SK-N-SH (cell line): ENCODE measurements around the gene TTC9B. TPM values are rescaled to one million over a fixed set of nuclear protein-coding genes. Genes with fewer than 3 reads are reported as not detected.

ENCODE experiments used
- CTCF ChIA-PET: fragments of 300-600, 350-600 bp; formaldehyde crosslinking; extraction: SDS; loops from one replicate; lab custom pipeline; 2021; lab: Yijun Ruan, JAX
- POLR2A ChIA-PET: fragments of 350-600 bp; sonication (Branson Sonifier 250); formaldehyde crosslinking; extraction: SDS; loops from one replicate; lab custom pipeline; 2020; ENCODE audit warnings: antibody characterized with exemption, inconsistent platforms; lab: Yijun Ruan, JAX
- DNase-seq: peaks from one replicate; pipeline ENCODE4 v3.0.0; 2012
- H2AFZ ChIP-seq: fragments of 200-600 bp; sonication (generic); 2 replicates; pipeline ENCODE4 v1.8.1; 2016; ENCODE audit warnings: antibody characterized with exemption, mild to moderate bottlenecking, low read depth
- H3F3A ChIP-seq: fragments of 200-600 bp; sonication (generic); replicated peaks from 2 replicates; pipeline ENCODE3; 2016; ENCODE audit warnings: antibody characterized with exemption, mild to moderate bottlenecking; ENCODE audit not compliant: insufficient read depth
- H3K27ac ChIP-seq, 2 experiments: fragments of 200-500 bp in 1 of 2; fragments of 200-600 bp in 1 of 2; sonication (Bioruptor generic) in 1 of 2; sonication (generic), shearing (Covaris generic) in 1 of 2; 2 replicates each; pipeline versions ENCODE4 v1.5.1 to v1.6.1; 2014 to 2016; ENCODE audit warnings: low read depth in 2 of 2, inconsistent platforms in 1 of 2, low read length in 1 of 2, mild to moderate bottlenecking in 1 of 2, mixed read lengths in 1 of 2
- H3K27me3 ChIP-seq: fragments of 200-600 bp; sonication (generic), shearing (Covaris generic); 2 replicates; pipeline ENCODE4 v1.6.1; 2016; ENCODE audit warnings: mixed run types; ENCODE audit not compliant: insufficient read depth
- H3K36me3 ChIP-seq, 2 experiments: fragments of 200-500 bp in 1 of 2; fragments of 200-600 bp in 1 of 2; sonication (Bioruptor generic) in 1 of 2; sonication (generic) in 1 of 2; replicated peaks in 1 of 2; 2 replicates each; pipeline versions ENCODE3 to v1.5.1; 2014 to 2016; ENCODE audit warnings: low read length in 1 of 2, mild to moderate bottlenecking in 1 of 2; ENCODE audit not compliant: insufficient read depth in 2 of 2, control insufficient read depth in 1 of 2
- H3K4me1 ChIP-seq, 2 experiments: fragments of 200-500 bp in 1 of 2; fragments of 200-600 bp in 1 of 2; sonication (Bioruptor generic) in 1 of 2; sonication (generic), shearing (Covaris generic) in 1 of 2; 2 replicates each; pipeline versions ENCODE4 v1.5.1 to v1.6.1; 2014 to 2016; ENCODE audit warnings: low read depth in 1 of 2, low read length in 1 of 2, mixed run types in 1 of 2; ENCODE audit not compliant: insufficient read depth in 2 of 2, control insufficient read depth in 1 of 2
- H3K4me2 ChIP-seq: fragments of 200-600 bp; sonication (generic), shearing (Covaris generic); 2 replicates; pipeline ENCODE4 v1.6.1; 2017; ENCODE audit warnings: mixed run types
- H3K4me3 ChIP-seq, 2 experiments: fragments of 200-500 bp in 1 of 2; fragments of 200-600 bp in 1 of 2; sonication (Bioruptor generic) in 1 of 2; sonication (generic), shearing (Covaris generic) in 1 of 2; 2 replicates each; pipeline versions ENCODE4 v1.5.1 to v1.8.1; 2014 to 2016; ENCODE audit warnings: low read depth in 2 of 2, inconsistent platforms in 1 of 2, low read length in 1 of 2, mild to moderate bottlenecking in 1 of 2, mixed read lengths in 1 of 2, moderate library complexity in 1 of 2
- H3K79me2 ChIP-seq: fragments of 200-600 bp; sonication (generic); 2 replicates; pipeline ENCODE4 v1.8.1; 2017; ENCODE audit warnings: mild to moderate bottlenecking; ENCODE audit not compliant: insufficient read depth
- H3K9ac ChIP-seq: fragments of 200-600 bp; sonication (generic); 2 replicates; pipeline ENCODE4 v1.6.1; 2017; ENCODE audit warnings: mixed run types
- H3K9me2 ChIP-seq: fragments of 200-600 bp; sonication (generic); 2 replicates; pipeline ENCODE4 v1.6.1; 2017; ENCODE audit warnings: mixed run types
- H3K9me3 ChIP-seq: fragments of 200-600 bp; sonication (generic); 2 replicates; pipeline ENCODE4 v1.6.1; 2017; ENCODE audit warnings: mixed run types, mild to moderate bottlenecking, moderate library complexity
- H4K20me1 ChIP-seq: fragments of 200-600 bp; sonication (generic); 2 replicates; pipeline ENCODE4 v1.6.1; 2017; ENCODE audit warnings: mild to moderate bottlenecking, mixed run types; ENCODE audit not compliant: insufficient read depth
- CHD2 ChIP-seq: fragments of 150-350 bp; IDR thresholded peaks from 2 replicates; pipeline ENCODE4 v1.6.1; 2018; ENCODE audit warnings: low read length; ENCODE audit not compliant: partially characterized antibody
- CTCF ChIP-seq: fragments of 200-600 bp; sonication (generic); IDR thresholded peaks from 2 replicates; pipeline ENCODE4 v1.6.1; 2017; ENCODE audit warnings: antibody characterized with exemption, mild to moderate bottlenecking, moderate library complexity
- FOSL2 ChIP-seq: IDR thresholded peaks from 2 replicates; pipeline ENCODE4 v1.4.0; 2012; ENCODE audit warnings: low read depth, mild to moderate bottlenecking, moderate library complexity, borderline replicate concordance
- FOXJ3 ChIP-seq: sonication (generic); formaldehyde crosslinking; IDR thresholded peaks from 2 replicates; pipeline ENCODE4 v1.5.1; 2020; ENCODE audit warnings: mild to moderate bottlenecking, missing genetic modification reagents
- GABPA ChIP-seq: IDR thresholded peaks from 2 replicates; pipeline ENCODE4 v1.4.0; 2012; ENCODE audit warnings: low read depth, mild to moderate bottlenecking
- GATA2 ChIP-seq: sonication (generic); formaldehyde crosslinking; IDR thresholded peaks from 2 replicates; pipeline ENCODE4 v1.5.0; 2020; ENCODE audit warnings: mild to moderate bottlenecking, missing genetic modification reagents
- NFIC ChIP-seq: IDR thresholded peaks from 2 replicates; pipeline ENCODE4 v1.4.0; 2012; ENCODE audit warnings: borderline replicate concordance
- NRF1 ChIP-seq: IDR thresholded peaks from 2 replicates; pipeline ENCODE4 v1.6.1; 2012; ENCODE audit warnings: low read depth, mild to moderate bottlenecking, low read length
- PBX3 ChIP-seq: IDR thresholded peaks from 2 replicates; pipeline ENCODE4; 2012
- REST ChIP-seq: IDR thresholded peaks from 2 replicates; pipeline ENCODE4 v1.6.1; 2012; ENCODE audit warnings: mild to moderate bottlenecking, low read depth, low read length, moderate library complexity
- TAF1 ChIP-seq: IDR thresholded peaks from 2 replicates; pipeline ENCODE4 v1.6.1; 2012; ENCODE audit warnings: low read depth, mild to moderate bottlenecking, low read length, moderate library complexity, borderline replicate concordance
- YY1 ChIP-seq: IDR thresholded peaks from 2 replicates; pipeline ENCODE4 v1.4.0; 2012; ENCODE audit warnings: low read depth, mild to moderate bottlenecking
- WGBS: methylation state at CpG from one replicate; pipeline ENCODE4 v1.1.6; 2017; ENCODE audit warnings: low lambda C conversion rate; 5-methylcytosine and 5-hydroxymethylcytosine counted together
- polyA plus RNA-seq, 3 experiments: library from polyadenylated mRNA; depleted of rRNA; stranded (reverse); fragments of >200 nt; gene quantifications; 2 replicates each; pipeline ENCODE4 v1.2.3, GENCODE V29; 2012

TTC9B gene
- polyA plus RNA-seq, 1 of the 3 experiments (the other 2 are of a cell fraction), result 0.30 TPM

- no peak for TF ChIP-seq REST
Measured at GRCh38 chr19:40236026-40236355, 17.8 kb upstream of the TTC9B start (continued).

- Histone ChIP-seq H4K20me1 (no peaks in the 10 kb centered on the region), H3K36me3 (peaks cover 3 to 60% of the 10 kb centered on the region in 2 experiments), H2AFZ (no peak overlapping the region), H3K27ac (no peak overlapping the region), H3K27me3 (no peaks in the 10 kb centered on the region), H3K4me3 (no peak overlapping the region), H3K4me2 (no peak overlapping the region), H3F3A (peaks cover 3% of the 10 kb centered on the region), H3K4me1 (no peaks in the 10 kb centered on the region), H3K79me2 (no peaks in the 10 kb centered on the region), H3K9me3 (no peaks in the 10 kb centered on the region), H3K9me2 (no peaks in the 10 kb centered on the region), H3K9ac (no peak overlapping the region)
- no peak for DNase-seq
- TF ChIP-seq GABPA (no peak), CTCF (peak; percentile 32)
- ChIA-PET POLR2A (no interaction called here), CTCF (interaction anchor here (0.9 to 1.4 kb wide), 5 partner anchors 8 to 399 kb away, joined by 3 to 5 read pairs (median 3); no protein-coding TSS in a partner anchor)
- WGBS, result 77% methylated on average over 12 of the region's 30 CpGs
Measured at GRCh38 chr19:40235238-40236025, 17.2 kb upstream of the TTC9B start.

- Histone ChIP-seq H3K9me3 (no peaks in the 10 kb centered on the region), H3K27ac (no peak overlapping the region), H2AFZ (no peak overlapping the region), H3K36me3 (peaks cover 3 to 52% of the 10 kb centered on the region in 2 experiments), H3K27me3 (no peaks in the 10 kb centered on the region), H3K4me2 (no peak overlapping the region), H3K4me3 (no peak overlapping the region), H3K4me1 (no peaks in the 10 kb centered on the region; a peak in 1 of 4 replicates), H3F3A (peaks cover 9% of the 10 kb centered on the region), H3K79me2 (no peaks in the 10 kb centered on the region), H3K9ac (no peak overlapping the region), H3K9me2 (no peaks in the 10 kb centered on the region), H4K20me1 (no peaks in the 10 kb centered on the region)
- DNase-seq, result no peak
- CTCF ChIA-PET, result interaction anchor here (0.9 to 1.7 kb wide), 3 partner anchors 9 to 95 kb away, joined by 3 to 8 read pairs (median 5); no protein-coding TSS in a partner anchor
- POLR2A ChIA-PET, result no interaction called here
- 92% methylated on average over 18 of the region's 22 CpGs for WGBS
- TF ChIP-seq YY1 (no peak), CTCF (no peak), NFIC (no peak), GATA2 (CRISPR knock-in tag) (no peak), TAF1 (no peak), FOSL2 (no peak), CHD2 (no peak), PBX3 (no peak), FOXJ3 (CRISPR knock-in tag) (no peak), NRF1 (no peak)
Measured at GRCh38 chr19:40234429-40235237, 16.4 kb upstream of the TTC9B start.
